ENCODE results near the gene WHRN.

Gene WHRN

DNA sequence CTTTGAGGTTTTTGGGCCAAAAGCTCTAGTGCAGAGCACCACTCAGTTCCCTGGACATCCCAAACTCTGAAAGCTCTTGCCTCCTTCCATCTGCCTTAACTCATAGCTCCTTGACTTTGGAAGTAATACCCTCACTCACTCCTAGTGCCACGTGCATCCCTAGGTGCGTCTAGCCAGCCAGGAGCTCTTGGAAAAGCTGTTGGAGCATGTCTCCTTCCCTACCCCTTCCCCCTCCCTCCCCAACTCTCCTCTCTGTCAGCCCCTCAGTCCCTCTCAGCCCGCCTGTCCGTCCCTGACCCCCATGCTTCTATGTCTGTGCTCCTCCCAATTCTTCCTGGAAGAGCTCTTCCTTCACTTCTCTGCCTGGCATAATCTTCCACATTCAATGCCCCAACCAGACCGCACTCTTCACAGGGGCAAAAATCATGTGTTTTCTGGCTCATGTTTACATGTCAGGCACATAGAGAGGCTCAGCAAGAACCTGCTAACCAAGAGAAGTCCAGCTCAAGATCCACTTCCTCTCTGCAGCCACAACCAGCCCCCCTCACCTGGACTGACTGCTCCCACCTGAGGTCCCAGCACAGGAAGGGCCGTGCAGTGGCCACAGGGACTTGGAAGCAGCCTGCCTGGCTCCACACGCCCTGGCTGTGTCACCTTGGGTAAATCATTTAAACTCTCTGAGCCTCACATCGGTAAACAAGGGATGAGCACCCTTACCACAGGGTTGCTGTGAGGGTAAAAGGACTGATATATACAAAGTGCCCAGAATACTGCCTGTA, 58.4 kb downstream of the WHRN start:
- TF ChIP-seq, protein P1, sequence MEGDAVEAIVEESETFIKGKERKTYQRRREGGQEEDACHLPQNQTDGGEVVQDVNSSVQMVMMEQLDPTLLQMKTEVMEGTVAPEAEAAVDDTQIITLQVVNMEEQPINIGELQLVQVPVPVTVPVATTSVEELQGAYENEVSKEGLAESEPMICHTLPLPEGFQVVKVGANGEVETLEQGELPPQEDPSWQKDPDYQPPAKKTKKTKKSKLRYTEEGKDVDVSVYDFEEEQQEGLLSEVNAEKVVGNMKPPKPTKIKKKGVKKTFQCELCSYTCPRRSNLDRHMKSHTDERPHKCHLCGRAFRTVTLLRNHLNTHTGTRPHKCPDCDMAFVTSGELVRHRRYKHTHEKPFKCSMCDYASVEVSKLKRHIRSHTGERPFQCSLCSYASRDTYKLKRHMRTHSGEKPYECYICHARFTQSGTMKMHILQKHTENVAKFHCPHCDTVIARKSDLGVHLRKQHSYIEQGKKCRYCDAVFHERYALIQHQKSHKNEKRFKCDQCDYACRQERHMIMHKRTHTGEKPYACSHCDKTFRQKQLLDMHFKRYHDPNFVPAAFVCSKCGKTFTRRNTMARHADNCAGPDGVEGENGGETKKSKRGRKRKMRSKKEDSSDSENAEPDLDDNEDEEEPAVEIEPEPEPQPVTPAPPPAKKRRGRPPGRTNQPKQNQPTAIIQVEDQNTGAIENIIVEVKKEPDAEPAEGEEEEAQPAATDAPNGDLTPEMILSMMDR (IDR thresholded peaks at IDR 0.05; ENCODE audit: extremely low read depth, missing control alignments), result no peak
- DNase-seq (ENCODE audit: low spot score), result no peak

DNA sequence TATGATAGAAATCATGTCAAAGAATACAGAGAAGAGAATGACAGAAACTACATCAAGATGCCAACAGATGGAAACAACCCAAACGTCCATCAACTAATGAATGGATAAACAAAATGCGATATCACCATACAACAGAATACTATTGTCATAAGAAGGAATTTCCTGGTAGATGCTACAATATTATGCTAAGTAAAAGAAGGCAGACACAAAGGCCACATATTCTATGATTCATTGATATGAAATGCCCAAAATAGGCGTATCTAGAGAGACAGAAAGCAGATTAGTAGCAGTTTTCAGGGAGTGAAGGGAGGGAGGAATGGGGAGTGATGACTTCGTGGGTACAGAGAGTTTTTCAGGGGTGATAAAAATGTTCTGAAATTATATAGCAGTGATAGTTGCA, 59.2 kb downstream of the WHRN start:
- DNase-seq (ENCODE audit: low spot score), result no peak
- TF ChIP-seq, protein P1 (IDR thresholded peaks at IDR 0.05; ENCODE audit: extremely low read depth, missing control alignments), result no peak

DNA sequence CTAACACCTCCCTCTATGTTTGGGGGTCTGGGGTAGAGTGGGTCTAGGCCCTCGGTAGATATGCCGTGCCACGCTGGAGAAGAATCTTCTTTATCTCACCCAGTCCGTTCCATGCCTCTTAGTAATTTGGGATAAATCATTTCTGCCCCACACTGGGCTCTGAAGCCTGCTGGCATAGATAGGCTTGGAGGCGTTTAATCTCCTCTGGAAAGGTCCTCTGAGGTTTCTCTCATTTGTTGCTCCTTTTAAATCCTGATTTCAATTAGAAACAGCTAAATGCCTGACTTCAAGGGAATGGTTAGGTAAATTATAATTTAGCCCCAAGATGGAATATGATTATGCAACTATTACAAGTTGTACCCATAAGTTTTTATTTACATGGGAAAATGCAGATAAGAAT, 59.7 kb downstream of the WHRN start:
- TF ChIP-seq, protein P1 (IDR thresholded peaks at IDR 0.05; ENCODE audit: extremely low read depth, missing control alignments), result no peak
- no peak for DNase-seq (ENCODE audit: low spot score)

DNA sequence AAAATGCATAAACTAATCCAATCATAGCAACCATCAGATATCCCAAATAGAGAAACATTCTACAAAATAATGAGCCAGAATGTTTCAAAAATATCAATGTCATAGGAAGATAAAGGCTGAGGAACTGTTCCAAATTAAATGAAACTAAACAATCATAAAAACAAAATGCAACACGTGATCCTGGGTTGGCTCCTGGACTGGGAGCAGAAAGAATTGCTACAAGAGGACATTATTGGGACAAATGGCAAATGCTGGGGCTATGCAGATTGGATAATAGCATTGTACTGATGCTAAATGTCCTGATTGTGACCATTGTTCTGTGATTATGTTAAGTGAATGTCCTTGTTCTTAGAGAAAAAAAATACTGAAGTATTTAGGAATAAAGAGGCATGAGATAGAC, 63.3 kb downstream of the WHRN start:
- TF ChIP-seq, protein P1 (IDR thresholded peaks at IDR 0.05; ENCODE audit: extremely low read depth, missing control alignments), result no peak
- no peak for DNase-seq (ENCODE audit: low spot score)

DNA sequence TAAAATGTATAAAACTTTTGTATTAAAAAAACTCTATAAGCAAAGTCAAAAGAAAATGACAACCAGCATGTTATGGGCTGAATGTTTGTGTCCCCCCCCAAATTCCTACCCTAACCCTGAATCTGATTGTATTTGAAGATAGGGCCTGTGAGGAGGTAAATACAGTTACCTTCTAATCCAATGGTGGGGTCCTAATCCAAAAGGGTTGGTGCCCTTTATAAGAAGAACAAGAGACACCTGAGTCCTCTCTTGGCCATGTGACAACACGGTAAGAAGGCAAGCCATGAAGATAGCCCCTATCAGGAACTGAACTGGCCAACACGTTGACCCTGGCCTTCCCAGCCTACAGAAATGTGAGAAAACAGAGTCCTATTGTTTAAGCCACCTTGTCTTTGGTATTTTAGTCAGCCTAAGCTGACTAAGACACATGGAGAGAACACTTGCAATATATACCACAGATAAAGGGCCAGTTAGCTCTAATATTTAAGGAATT, 67.8 kb downstream of the WHRN start:
- no peak for DNase-seq (ENCODE audit: low spot score)
- TF ChIP-seq, protein P1 (IDR thresholded peaks at IDR 0.05; ENCODE audit: extremely low read depth, missing control alignments), result no peak

DNA sequence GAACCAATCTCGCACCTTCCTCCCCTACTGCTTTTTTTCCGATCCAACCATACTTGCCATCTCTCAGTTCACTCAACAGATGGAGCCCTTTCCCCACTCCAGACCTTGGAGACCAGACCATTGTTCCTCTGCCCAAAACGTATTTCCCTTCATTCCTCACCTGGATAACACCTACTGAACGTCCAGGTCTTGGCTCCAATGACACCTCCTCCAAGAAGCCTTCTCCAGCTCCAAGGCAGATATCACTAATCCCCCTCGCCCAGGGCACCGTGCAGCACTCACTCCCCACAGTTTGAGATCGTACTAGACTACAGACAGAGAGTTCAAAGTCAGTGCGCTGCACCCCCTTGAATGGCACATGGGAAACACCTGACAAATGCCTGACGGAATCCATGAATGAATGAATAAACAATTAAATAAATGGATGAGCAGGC, 70.4 kb downstream of the WHRN start:
- peak; percentile 60 for DNase-seq (ENCODE audit: low spot score)
- TF ChIP-seq, protein P1 (IDR thresholded peaks at IDR 0.05; ENCODE audit: extremely low read depth, missing control alignments), result peak; percentile 42

DNA sequence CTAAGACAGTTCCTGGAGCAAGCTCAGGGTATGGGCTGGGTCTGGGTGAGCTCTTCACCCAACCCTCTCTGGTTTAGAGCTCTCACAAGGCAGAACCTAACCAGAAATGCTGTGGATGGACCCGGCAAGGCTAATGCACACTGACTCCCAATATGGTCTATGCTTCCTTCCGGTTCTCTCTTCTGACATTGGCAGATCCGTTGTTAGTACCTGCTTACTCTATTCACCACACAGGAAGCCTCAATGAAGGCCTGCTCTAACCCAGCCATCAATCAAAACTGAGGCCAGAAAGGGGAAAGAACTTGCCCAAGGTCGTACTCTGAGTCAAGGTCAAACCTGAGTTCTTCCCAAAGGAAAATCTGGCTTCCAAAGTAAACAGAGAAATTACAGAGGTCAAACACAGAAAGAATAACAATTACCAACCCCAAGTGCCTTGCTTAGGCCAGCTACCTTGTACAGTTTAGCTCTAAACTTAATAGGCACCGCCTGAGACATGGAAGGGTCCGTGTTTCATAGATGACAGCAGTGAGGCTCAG, 71.5 kb downstream of the WHRN start:
- TF ChIP-seq, protein P1 (IDR thresholded peaks at IDR 0.05; ENCODE audit: extremely low read depth, missing control alignments), result no peak
- DNase-seq (ENCODE audit: low spot score), result peak; percentile 44
